Endothelial cell (in vitro differentiated cells): Measurements from ENCODE around the gene CCDC136. TPM values are rescaled to one million over a fixed set of nuclear protein-coding genes. Genes with fewer than 3 reads are reported as not detected.

Experiments
- DNase-seq: peaks from one replicate; pipeline ENCODE4 v3.0.0; 2021; ENCODE audit warnings: low spot score
- H3K27ac Mint-ChIP-seq: one replicate; pipeline ENCODE4 v1.8.0; 2021; ENCODE audit warnings: mixed read lengths, inconsistent platforms; ENCODE audit not compliant: unreplicated experiment
- H3K27me3 Mint-ChIP-seq: one replicate; pipeline ENCODE4 v1.8.0; 2021; ENCODE audit warnings: mild to moderate bottlenecking, moderate library complexity, mixed read lengths, inconsistent platforms; ENCODE audit not compliant: unreplicated experiment
- H3K36me3 Mint-ChIP-seq: one replicate; pipeline ENCODE4 v1.8.0; 2021; ENCODE audit warnings: mild to moderate bottlenecking, low read depth, mixed read lengths, inconsistent platforms; ENCODE audit not compliant: unreplicated experiment
- H3K4me1 Mint-ChIP-seq: one replicate; pipeline ENCODE4 v1.8.0; 2021; ENCODE audit warnings: mild to moderate bottlenecking, mixed read lengths, inconsistent platforms; ENCODE audit not compliant: unreplicated experiment
- H3K4me3 Mint-ChIP-seq: one replicate; pipeline ENCODE4 v1.8.0; 2021; ENCODE audit warnings: mild to moderate bottlenecking, mixed read lengths, inconsistent platforms; ENCODE audit not compliant: unreplicated experiment
- H3K9me3 Mint-ChIP-seq: one replicate; pipeline ENCODE4 v1.8.0; 2021; ENCODE audit warnings: mixed read lengths, inconsistent platforms; ENCODE audit not compliant: unreplicated experiment
- CTCF ChIP-seq: fragments of 200-600 bp; sonication (generic); IDR thresholded peaks from one replicate; pipeline ENCODE4 v1.5.0; 2021; ENCODE audit warnings: antibody characterized with exemption; ENCODE audit not compliant: unreplicated experiment
- total RNA-seq: library from RNA; stranded (reverse); fragmentation: NEBNext Ultra II Directional; extraction: Animal tissue kit (Norgen Biotek cat#: 25700); gene quantifications from one replicate; pipeline ENCODE4 v1.2.1, GENCODE V29; 2021; ENCODE audit not compliant: unreplicated experiment

The CCDC136 gene
- total RNA-seq, 1 donor from 2014 or later, result 31.5 TPM

GRCh38 chr7:128861957-128862570, 70.3 kb downstream of the CCDC136 start:
- Mint-ChIP-seq H3K9me3 (no peaks in the 10 kb centered on the region), H3K27ac (peak overlapping the region; percentile 87), H3K27me3 (peaks cover 19% of the 10 kb centered on the region), H3K36me3 (peaks cover 17% of the 10 kb centered on the region), H3K4me1 (peaks cover 8% of the 10 kb centered on the region), H3K4me3 (peak overlapping the region; percentile 99)
- no peak for TF ChIP-seq CTCF
- no peak for DNase-seq

DNA sequence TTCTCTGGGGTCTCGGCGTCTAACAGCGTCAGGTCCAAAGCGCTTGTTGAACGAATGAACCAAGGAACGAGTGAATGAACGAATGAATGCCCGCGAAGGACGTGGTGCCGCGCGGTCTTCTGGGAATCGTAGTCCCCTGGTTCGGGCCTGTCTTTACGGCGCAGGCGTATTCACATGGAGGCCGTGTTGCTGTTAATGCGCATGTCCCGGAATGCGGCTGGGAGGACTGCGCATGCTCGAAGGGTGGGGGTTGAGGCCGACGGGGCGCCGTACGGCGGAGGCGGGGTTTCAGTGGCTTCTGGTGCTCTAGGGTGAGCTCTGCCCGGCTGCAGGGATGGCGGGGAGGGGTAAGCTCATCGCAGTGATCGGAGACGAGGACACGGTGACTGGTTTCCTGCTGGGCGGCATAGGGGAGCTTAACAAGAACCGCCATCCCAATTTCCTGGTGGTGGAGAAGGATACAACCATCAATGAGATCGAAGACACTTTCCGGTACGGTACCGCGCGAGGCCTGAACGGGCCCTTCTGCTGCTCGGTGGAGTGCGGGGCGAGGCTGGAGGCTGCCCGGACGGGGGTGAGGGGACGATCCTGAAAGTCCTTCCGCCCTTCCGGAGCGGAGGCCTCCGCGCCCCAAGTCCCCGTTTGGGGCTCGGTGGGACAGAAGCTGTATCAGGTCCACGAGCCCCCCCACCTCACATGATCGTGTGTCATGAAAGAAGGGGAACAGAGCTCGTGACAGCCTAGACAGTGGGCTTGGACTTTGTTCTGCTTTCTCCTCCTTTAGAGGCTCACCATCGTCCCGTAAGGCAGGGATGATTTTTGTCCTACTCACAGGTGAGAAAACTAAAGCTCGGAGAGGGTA, 71.0 kb downstream of the CCDC136 start, which contains the start of gene ATP6V1F:
TSS of gene ATP6V1F (plus strand) at position 286 of the 862 bp plus-strand sequence. CDS start at position 335, 49 bp downstream.
- Mint-ChIP-seq H3K4me3 (peak within 1 kb of the TSS; percentile 99), H3K27ac (peak within 1 kb of the TSS; percentile 87), H3K4me1 (peaks cover 9% of the 10 kb centered on the region), H3K36me3 (peaks cover 18% of the 10 kb centered on the region), H3K27me3 (peaks cover 21% of the 10 kb centered on the region), H3K9me3 (no peaks in the 10 kb centered on the region)
- TF ChIP-seq CTCF, result no peak
- peak; percentile 100 for DNase-seq

DNA sequence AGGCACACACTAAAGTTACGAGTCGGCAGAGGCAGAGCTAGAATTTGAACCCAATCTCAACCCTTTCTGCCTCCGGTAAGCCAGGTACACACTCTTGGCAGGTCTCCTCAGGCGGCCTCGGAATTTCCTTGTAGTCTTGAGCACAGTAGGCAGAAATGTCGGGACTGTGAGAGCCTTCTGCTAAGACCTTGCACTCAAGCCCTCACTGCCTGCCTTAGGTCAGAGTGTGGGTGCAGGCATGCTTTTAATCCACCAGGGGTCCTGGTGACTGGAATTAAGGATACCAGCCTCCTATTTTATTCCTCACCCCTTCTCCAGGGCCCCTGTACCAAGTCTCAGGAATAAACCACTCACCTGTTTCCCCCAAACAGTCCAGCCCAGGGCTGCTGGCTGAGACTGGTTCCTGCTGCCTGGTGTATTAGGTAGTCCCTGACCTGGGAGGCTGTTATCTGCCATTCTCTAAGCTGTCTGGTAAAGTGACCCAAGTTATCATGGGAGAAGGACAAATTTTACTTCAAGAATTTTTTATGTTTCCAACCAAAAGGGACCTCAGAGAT, 71.7 kb downstream of the CCDC136 start:
- Mint-ChIP-seq H3K9me3 (no peaks in the 10 kb centered on the region), H3K27me3 (peaks cover 25% of the 10 kb centered on the region), H3K27ac (no peak overlapping the region), H3K4me1 (peaks cover 11% of the 10 kb centered on the region), H3K36me3 (peaks cover 18% of the 10 kb centered on the region), H3K4me3 (peak overlapping the region; percentile 99)
- peak; percentile 62 for TF ChIP-seq CTCF
- DNase-seq, result peak; percentile 60

DNA sequence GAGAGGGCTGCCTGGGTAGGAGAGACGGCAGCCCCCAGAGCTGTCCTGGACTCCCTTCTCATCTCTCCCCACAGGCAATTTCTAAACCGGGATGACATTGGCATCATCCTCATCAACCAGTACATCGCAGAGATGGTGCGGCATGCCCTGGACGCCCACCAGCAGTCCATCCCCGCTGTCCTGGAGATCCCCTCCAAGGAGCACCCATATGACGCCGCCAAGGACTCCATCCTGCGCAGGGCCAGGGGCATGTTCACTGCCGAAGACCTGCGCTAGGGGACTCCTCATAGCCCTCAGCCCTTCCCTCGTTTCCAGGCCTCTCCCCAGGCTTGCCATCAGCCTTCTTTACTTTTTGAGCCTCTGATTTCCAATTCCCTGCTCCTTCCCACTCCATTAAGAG, 73.5 kb downstream of the CCDC136 start:
- H3K36me3 Mint-ChIP-seq, result peaks cover 18% of the 10 kb centered on the region
- H3K27me3 Mint-ChIP-seq, result peaks cover 25% of the 10 kb centered on the region
- H3K27ac Mint-ChIP-seq, result no peak overlapping the region
- H3K9me3 Mint-ChIP-seq, result no peaks in the 10 kb centered on the region
- peak overlapping the region; percentile 44 for H3K4me3 Mint-ChIP-seq
- DNase-seq, result no peak
- H3K4me1 Mint-ChIP-seq, result peaks cover 13% of the 10 kb centered on the region
- TF ChIP-seq CTCF, result no peak
